Activated T-helper 1 cell treated with anti-CD3 and anti-CD28 coated beads, Interleukin-12 subunit alpha, Interleukin-12 subunit beta, Interleukin-2, Interleukin-4 antibody, amounts not matched to agents 30 ng/mL and 10 ng/mL and 1 ng/mL, durations not matched to agents 14 hours and 24 hours and 36 hours (primary cell): ENCODE measurements around the gene GLDN. TPM values are rescaled to one million over a fixed set of nuclear protein-coding genes. Genes with fewer than 3 reads are reported as not detected.

Experiments
- DNase-seq: peaks from one replicate; pipeline ENCODE4 v3.0.0; 2021; ENCODE audit warnings: low spot score
- H3K27ac Mint-ChIP-seq: one replicate; pipeline ENCODE4 v1.8.0; 2021; ENCODE audit warnings: mild to moderate bottlenecking, mixed read lengths
- H3K27me3 Mint-ChIP-seq: one replicate; pipeline ENCODE4 v1.8.0; 2022; ENCODE audit warnings: mild to moderate bottlenecking, moderate library complexity, mixed read lengths; ENCODE audit not compliant: insufficient read depth
- H3K36me3 Mint-ChIP-seq: one replicate; pipeline ENCODE4 v1.8.0; 2021; ENCODE audit warnings: low read depth, mixed read lengths
- H3K4me1 Mint-ChIP-seq: one replicate; pipeline ENCODE4 v1.8.0; 2021; ENCODE audit warnings: low read depth, mixed read lengths
- H3K4me3 Mint-ChIP-seq: one replicate; pipeline ENCODE4 v1.8.0; 2021; ENCODE audit warnings: mild to moderate bottlenecking, moderate library complexity, mixed read lengths
- H3K9me3 Mint-ChIP-seq: one replicate; pipeline ENCODE4 v1.8.0; 2021; ENCODE audit warnings: mixed read lengths
- intact Hi-C: fragments of 100-400 bp; cut with micrococcal nuclease; formaldehyde crosslinking; loops from one replicate; pipeline ENCODE4 v1.15.1; 2024
- total RNA-seq: library from RNA; stranded (reverse); gene quantifications from 2 replicates; pipeline ENCODE4 v1.2.3, GENCODE V29; 2022

Gene GLDN
- total RNA-seq, 1 donor from 2014 or later, result not detected

- peaks cover 3% of the 10 kb centered on the region for H3K27me3 Mint-ChIP-seq
- intact Hi-C loops, result no loop called here
- DNase-seq, result no peak
- no peak overlapping the region for H3K4me3 Mint-ChIP-seq
- no peak overlapping the region for H3K27ac Mint-ChIP-seq
- no peaks in the 10 kb centered on the region for H3K9me3 Mint-ChIP-seq
- H3K36me3 Mint-ChIP-seq, result no peaks in the 10 kb centered on the region
- H3K4me1 Mint-ChIP-seq, result no peaks in the 10 kb centered on the region
Observed at GRCh38 chr15:51353976-51354375, 12.5 kb downstream of the GLDN start.

- H3K4me3 Mint-ChIP-seq, result no peak overlapping the region
- H3K4me1 Mint-ChIP-seq, result no peaks in the 10 kb centered on the region
- peaks cover 3% of the 10 kb centered on the region for H3K27me3 Mint-ChIP-seq
- H3K36me3 Mint-ChIP-seq, result no peaks in the 10 kb centered on the region
- no peak overlapping the region for H3K27ac Mint-ChIP-seq
- intact Hi-C loops, result no loop called here
- DNase-seq, result no peak
- no peaks in the 10 kb centered on the region for H3K9me3 Mint-ChIP-seq
Observed at GRCh38 chr15:51355096-51355495, 13.6 kb downstream of the GLDN start.

DNA sequence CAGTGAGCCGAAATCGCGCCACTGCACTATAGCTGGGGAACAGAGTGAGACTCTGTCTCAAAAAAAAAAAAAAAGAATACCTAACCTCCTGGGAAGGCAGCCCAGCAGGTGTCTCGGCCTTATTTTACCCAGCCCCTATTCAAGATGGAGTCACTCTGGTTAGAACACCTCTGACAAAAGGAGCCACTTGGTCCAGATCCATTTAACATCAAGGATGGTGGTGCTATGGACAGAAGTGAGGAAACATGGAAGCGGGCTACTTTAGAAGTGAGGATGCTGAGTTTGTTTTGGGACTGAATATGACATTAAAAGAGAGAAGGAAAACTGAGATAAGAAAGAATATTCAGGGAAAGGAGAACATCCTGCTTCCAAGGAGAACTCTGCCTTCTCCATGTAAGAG, 14.7 kb downstream of the GLDN start:
- DNase-seq, result no peak
- Mint-ChIP-seq H3K4me1 (no peaks in the 10 kb centered on the region), H3K4me3 (no peak overlapping the region), H3K9me3 (no peaks in the 10 kb centered on the region), H3K27me3 (peaks cover 3% of the 10 kb centered on the region), H3K36me3 (no peaks in the 10 kb centered on the region), H3K27ac (no peak overlapping the region)
- intact Hi-C loops, result no loop called here

- H3K27ac Mint-ChIP-seq, result no peak overlapping the region
- no peak for DNase-seq
- no peaks in the 10 kb centered on the region for H3K9me3 Mint-ChIP-seq
- no peaks in the 10 kb centered on the region for H3K36me3 Mint-ChIP-seq
- H3K4me1 Mint-ChIP-seq, result no peaks in the 10 kb centered on the region
- H3K4me3 Mint-ChIP-seq, result no peak overlapping the region
- H3K27me3 Mint-ChIP-seq, result peaks cover 3% of the 10 kb centered on the region
- intact Hi-C loops, result no loop called here
Observed at GRCh38 chr15:51356983-51357382, 15.5 kb downstream of the GLDN start.

DNA sequence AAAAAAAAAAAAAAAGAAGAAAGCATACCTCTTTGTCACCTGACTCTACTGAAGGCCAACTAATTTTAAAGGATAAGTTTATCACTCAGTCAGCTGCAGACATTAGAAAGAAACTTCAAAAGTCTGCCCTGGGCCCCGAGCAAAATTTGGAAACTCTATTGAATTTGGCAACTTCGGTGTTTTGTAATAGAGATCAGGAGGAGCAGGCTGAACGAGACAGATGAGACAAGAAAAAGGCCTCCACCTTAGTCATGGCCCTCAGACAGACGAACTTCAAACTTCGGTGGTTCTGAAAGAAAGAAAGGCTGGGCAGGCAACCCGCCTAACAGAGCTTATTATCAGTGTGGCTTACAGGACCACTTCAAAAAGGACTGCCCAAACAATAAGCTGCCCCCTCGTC, 18.5 kb downstream of the GLDN start:
- H3K4me1 Mint-ChIP-seq, result no peaks in the 10 kb centered on the region
- no peaks in the 10 kb centered on the region for H3K27me3 Mint-ChIP-seq
- no peaks in the 10 kb centered on the region for H3K36me3 Mint-ChIP-seq
- H3K4me3 Mint-ChIP-seq, result no peak overlapping the region
- intact Hi-C loops, result no loop called here
- DNase-seq, result no peak
- H3K9me3 Mint-ChIP-seq, result no peaks in the 10 kb centered on the region
- no peak overlapping the region for H3K27ac Mint-ChIP-seq

- no peak for DNase-seq
- Mint-ChIP-seq H3K9me3 (no peaks in the 10 kb centered on the region), H3K4me1 (no peaks in the 10 kb centered on the region), H3K27me3 (peaks cover 4% of the 10 kb centered on the region), H3K36me3 (no peaks in the 10 kb centered on the region), H3K27ac (no peak overlapping the region), H3K4me3 (no peak overlapping the region)
- intact Hi-C loops, result no loop called here
Observed at GRCh38 chr15:51363383-51363782, 21.9 kb downstream of the GLDN start.

GRCh38 chr15:51365417-51365816, 24.0 kb downstream of the GLDN start:
- Mint-ChIP-seq H3K27me3 (peaks cover 4% of the 10 kb centered on the region), H3K4me1 (no peaks in the 10 kb centered on the region), H3K36me3 (no peaks in the 10 kb centered on the region), H3K9me3 (no peaks in the 10 kb centered on the region), H3K4me3 (no peak overlapping the region), H3K27ac (no peak overlapping the region)
- DNase-seq, result no peak
- intact Hi-C loops, result no loop called here

DNA sequence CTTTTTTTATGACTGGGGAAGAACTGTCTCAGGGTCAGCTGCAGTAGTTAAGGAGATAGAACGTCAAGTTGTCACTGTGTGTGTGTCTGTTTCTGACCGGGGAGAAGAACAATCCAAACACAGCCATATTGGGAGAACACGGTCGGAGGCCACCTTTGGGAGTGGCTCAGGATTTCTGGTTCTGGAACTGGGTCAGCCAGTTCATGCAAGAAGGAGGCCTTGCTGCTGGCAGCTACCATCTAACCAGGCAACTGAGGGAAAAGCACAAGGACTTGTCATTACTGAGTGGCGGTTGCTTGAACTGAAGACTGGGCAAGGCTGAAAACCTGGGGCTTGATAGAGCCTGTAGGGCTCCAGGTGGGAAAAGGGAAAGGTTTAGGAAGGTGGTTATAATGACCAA, 24.6 kb downstream of the GLDN start:
- Mint-ChIP-seq H3K4me3 (no peak overlapping the region), H3K27me3 (peaks cover 4% of the 10 kb centered on the region), H3K36me3 (no peaks in the 10 kb centered on the region), H3K9me3 (no peaks in the 10 kb centered on the region), H3K27ac (no peak overlapping the region), H3K4me1 (no peaks in the 10 kb centered on the region)
- intact Hi-C loops, result no loop called here
- no peak for DNase-seq

DNA sequence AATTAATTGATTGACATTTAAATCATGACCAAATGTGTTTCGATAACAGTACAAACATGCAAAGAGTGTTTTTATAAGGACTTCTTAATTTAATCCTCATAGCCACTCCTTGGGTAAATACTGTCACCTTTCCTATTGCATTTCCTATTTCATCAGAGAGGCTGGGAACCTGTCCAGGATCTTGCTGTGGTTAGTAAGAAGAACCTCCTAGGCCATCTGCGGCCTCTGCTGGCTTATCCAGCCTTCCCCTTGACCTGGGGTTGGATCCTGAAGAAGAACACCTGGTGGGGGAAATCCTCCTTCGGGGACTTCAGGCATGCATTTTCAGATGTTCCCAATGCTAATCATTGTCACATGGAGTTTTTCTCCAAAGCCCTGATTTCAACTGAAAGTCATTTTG, 25.5 kb downstream of the GLDN start:
- DNase-seq, result no peak
- no peaks in the 10 kb centered on the region for H3K9me3 Mint-ChIP-seq
- intact Hi-C loops, result no loop called here
- H3K4me1 Mint-ChIP-seq, result no peaks in the 10 kb centered on the region
- H3K27ac Mint-ChIP-seq, result no peak overlapping the region
- no peak overlapping the region for H3K4me3 Mint-ChIP-seq
- H3K36me3 Mint-ChIP-seq, result no peaks in the 10 kb centered on the region
- H3K27me3 Mint-ChIP-seq, result peaks cover 4% of the 10 kb centered on the region

GRCh38 chr15:51367322-51367976, 26.0 kb downstream of the GLDN start:
- Mint-ChIP-seq H3K9me3 (no peaks in the 10 kb centered on the region), H3K27ac (no peak overlapping the region), H3K4me1 (no peaks in the 10 kb centered on the region), H3K4me3 (no peak overlapping the region), H3K27me3 (peaks cover 4% of the 10 kb centered on the region), H3K36me3 (no peaks in the 10 kb centered on the region)
- no peak for DNase-seq
- intact Hi-C loops, result no loop called here

DNA sequence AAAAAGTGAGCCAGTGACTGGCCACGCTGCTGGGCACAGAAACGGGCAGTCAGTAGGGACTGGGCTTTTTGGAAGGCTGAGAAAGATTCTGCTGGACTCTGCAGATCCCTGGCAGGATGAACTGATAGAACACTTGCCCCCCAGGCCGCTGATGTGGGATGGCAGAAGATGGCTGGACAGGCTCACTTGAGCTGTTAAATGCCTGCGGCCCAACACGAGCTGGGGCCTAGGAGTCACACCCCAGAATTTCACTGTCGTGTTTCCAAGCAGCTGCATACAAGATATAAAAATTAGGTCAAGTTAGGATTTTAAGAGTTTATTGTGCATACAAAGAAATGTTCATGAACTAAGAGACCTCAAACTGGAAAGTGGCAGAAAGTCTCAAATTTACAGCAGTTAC, 26.9 kb downstream of the GLDN start:
- no peak for DNase-seq
- no peaks in the 10 kb centered on the region for H3K36me3 Mint-ChIP-seq
- H3K9me3 Mint-ChIP-seq, result no peaks in the 10 kb centered on the region
- no peaks in the 10 kb centered on the region for H3K4me1 Mint-ChIP-seq
- no peak overlapping the region for H3K27ac Mint-ChIP-seq
- intact Hi-C loops, result no loop called here
- H3K4me3 Mint-ChIP-seq, result no peak overlapping the region
- H3K27me3 Mint-ChIP-seq, result peaks cover 4% of the 10 kb centered on the region

DNA sequence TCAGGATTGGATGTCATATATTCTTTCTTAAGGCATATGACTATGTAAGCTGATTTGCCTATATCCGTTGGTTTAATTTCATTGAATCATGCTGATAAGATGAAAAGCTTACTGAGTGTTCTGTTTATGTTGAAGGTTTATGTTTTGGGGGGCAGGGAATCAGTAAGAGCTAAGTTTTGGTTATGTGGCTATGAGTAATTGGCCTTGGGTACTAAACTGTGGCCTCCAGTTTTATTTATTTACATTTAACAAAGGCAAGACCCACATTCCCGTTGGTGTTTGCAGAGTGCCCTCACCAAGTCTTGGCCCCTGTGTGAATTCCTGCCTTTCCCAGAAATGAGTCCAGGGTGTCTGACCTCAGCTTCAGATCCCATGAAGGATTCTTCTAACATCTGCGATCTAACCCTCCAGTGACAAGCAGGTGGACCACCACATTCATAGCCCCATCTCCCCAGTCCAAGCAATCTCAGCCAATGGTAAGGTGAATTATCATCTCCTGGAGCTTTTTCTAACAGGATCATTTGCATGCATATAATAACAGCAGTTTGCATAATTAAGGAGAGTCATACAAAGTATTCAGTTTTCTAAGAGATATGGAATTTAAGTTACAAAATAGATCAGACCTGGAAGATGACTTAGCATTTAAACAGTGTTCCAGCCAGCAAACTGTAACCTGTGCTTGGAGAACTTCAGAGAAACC, 27.4 kb downstream of the GLDN start:
- Mint-ChIP-seq H3K36me3 (no peaks in the 10 kb centered on the region), H3K27ac (no peak overlapping the region), H3K9me3 (no peaks in the 10 kb centered on the region), H3K4me3 (no peak overlapping the region), H3K4me1 (no peaks in the 10 kb centered on the region), H3K27me3 (peaks cover 4% of the 10 kb centered on the region)
- intact Hi-C loops, result no loop called here
- DNase-seq, result no peak

DNA sequence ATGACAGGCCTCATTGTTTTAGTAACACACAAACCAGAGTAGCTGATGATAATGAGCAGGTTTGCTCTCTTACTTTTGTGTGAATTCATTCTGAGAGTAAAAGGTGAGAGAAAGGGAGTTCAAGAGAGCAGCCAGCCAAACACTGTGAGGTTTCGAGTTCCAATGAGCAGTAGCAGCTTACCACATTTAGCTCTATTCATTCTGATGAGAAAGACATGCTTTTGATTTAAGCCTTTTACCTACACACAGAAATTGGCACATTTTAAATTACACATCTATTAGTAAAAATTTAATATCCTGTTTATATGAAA, 28.0 kb downstream of the GLDN start:
- Mint-ChIP-seq H3K27me3 (peaks cover 4% of the 10 kb centered on the region), H3K4me1 (no peaks in the 10 kb centered on the region), H3K27ac (no peak overlapping the region), H3K36me3 (no peaks in the 10 kb centered on the region), H3K4me3 (no peak overlapping the region), H3K9me3 (no peaks in the 10 kb centered on the region)
- DNase-seq, result no peak
- intact Hi-C loops, result no loop called here

GRCh38 chr15:51371266-51371665, 29.8 kb downstream of the GLDN start:
- H3K4me3 Mint-ChIP-seq, result no peak overlapping the region
- H3K9me3 Mint-ChIP-seq, result no peaks in the 10 kb centered on the region
- intact Hi-C loops, result no loop called here
- no peaks in the 10 kb centered on the region for H3K36me3 Mint-ChIP-seq
- no peaks in the 10 kb centered on the region for H3K4me1 Mint-ChIP-seq
- no peaks in the 10 kb centered on the region for H3K27me3 Mint-ChIP-seq
- no peak overlapping the region for H3K27ac Mint-ChIP-seq
- no peak for DNase-seq
